ENCODE data around the gene NPIPB6. TPM values are rescaled to one million over a fixed set of nuclear protein-coding genes. Genes with fewer than 3 reads are reported as not detected.
"Not testable (repeated sequence)": the region's sequence is repeated elsewhere in the genome, so short reads cannot be mapped to it uniquely, and the experiment has no call there.

The NPIPB6 gene
- not detected for polyA plus RNA-seq (2013, experiment 1 of 2; ENCODE audit: insufficient read length)
- polyA plus RNA-seq (2013, experiment 2 of 2; ENCODE audit: insufficient read length), result 0.12 TPM

DNA sequence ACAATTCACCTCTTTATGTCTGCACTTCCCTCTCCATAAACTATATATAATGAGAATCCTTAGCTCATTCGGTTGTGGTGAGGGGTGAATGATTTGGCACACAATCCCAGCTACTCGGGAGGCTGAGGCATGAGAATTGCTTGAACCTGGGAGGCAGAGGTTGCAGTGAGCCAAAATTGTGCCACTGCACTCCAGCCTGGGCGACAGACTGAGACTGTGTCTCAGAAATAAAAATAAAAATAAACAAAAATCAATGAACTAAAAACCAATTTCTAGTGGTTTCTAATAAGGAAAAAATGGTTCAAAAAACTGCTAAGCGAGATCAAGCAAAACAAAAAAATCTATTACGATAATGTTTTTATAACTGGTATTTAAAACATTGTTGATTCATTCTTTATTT is at the start of gene NPIPB6:
TSS of gene NPIPB6 (minus strand) at position 101 of the 400 bp plus-strand sequence. CDS start 686 bp downstream, outside the sequence.
- not testable (repeated sequence) for DNase-seq

- not testable (repeated sequence) for DNase-seq
Observed at GRCh38 chr16:28403220-28404072, 40.1 kb upstream of the NPIPB6 start, which contains the start of gene EIF3CL. EIF3CL (minus strand) TSS chr16:28403841; CDS start chr16:28403618, 223 bp downstream.

DNA sequence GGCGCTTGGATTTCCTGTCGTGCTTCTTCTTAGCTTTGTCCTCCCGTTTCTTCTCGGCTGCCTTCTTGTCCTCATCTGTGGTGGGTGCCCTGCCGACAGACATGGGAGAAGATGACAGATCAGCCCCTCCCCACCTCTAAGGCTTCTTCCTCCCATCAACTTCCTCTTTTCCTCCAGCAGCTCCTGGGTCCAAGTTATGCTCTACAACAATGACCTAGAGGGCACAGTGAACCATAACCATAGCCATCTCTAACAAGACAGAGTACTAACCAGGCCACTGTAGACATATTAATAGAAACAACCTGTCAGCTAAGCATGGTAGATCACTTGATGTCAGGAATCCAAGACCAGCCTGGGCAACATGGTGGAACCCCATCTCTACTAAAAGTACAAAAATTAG is 28.7 kb upstream of the NPIPB6 start:
- not testable (repeated sequence) for DNase-seq

DNA sequence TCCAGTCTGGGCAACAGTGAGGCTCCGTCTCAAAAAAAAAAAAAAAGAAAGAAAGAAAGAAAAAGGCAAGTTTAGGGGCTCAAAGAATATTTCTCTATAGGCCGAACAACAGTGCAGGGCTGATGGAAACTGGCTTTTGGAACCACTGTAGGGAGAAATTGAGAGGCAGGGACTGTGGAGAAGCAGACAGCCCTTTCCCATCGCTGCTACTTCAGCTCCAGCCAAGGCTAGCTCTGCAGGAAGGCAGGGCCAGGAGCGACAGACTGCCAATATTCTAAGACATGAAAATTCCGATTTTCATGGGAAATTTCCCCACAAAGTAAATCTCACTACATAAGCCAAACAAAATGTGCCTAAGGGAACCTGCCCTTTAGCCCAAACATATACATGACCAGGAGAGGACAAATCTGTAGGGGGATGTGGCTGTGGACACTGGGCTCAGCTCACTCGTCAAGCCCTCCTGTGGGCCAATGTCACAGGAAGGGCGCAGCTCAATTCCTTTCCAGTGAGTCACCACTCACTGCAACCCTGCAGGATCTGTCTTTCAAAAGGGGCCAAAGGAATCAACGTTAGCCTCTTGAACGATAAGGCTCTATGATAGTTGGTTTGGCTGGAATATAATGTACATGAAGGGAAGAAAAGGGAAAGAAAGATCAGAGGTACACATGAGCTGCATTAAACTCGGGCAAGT is 19.0 kb upstream of the NPIPB6 start:
- DNase-seq, result not testable (repeated sequence)

GRCh38 chr16:28377822-28378221 is 14.5 kb upstream of the NPIPB6 start:
- DNase-seq, result not testable (repeated sequence)

DNA sequence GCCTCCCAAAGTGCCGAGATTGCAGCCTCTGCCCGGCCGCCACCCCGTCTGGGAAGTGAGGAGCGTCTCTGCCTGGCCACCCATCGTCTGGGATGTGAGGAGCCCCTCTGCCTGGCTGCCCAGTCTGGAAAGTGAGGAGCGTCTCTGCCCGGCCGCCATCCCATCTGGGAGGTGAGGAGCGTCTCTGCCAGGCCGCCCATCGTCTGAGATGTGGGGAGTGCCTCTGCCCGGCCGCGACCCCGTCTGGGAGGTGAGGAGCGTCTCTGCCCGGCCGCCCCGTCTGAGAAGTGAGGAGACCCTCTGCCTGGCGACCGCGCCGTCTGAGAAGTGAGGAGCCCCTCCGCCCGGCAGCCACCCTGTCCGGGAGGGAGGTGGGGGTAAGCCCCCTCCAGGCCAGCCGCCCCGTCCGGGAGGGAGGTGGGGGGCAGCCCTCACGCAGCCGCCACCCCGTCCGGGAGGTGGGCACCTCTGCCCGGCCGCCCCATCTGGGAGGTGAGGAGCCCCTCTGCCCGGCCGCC is 13.9 kb upstream of the NPIPB6 start:
- not testable (repeated sequence) for DNase-seq

GRCh38 chr16:28375115-28375514 is 11.8 kb upstream of the NPIPB6 start:
- not testable (repeated sequence) for DNase-seq

DNA sequence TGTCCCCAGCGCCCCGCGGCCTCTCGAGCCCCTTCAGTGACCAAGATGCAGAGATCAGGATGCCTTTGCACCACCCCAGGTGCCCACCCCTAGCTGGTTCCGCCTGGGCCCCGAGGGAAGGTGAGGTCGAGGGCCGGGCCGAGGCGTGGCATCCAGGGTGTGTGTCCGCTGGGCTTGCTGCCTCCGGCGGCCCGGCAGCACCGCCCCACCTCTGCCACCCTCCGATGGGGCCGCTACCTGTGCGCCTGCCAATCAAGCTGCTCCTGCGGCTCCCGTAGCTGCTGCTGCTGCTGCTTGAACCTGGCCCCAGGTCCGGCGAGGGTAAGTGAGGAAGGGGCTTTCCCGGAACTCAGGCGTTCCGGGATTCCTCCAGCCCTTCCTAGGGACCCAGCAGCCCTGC is 11.0 kb upstream of the NPIPB6 start:
- not testable (repeated sequence) for DNase-seq

DNA sequence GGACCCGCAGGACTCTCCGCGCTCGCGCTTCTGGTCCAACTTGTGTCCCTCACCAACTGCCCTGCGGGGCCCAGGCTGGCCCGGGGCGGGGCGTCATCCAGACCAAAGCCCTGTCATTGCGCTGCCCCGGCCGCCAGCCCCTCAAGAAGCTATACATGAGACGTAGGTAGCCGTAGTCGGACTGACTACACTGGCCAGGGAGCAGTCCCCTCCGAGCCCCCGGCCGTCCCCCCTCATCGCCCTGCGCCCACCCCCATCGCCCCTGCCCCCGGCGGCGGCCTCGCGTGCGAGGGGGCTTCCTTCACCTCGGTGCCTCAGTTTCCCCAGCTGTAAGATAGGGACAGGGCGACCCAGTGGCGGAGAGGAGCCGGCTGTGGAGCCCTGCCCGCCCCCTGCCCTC is 4.6 kb upstream of the NPIPB6 start:
- not testable (repeated sequence) for DNase-seq

DNA sequence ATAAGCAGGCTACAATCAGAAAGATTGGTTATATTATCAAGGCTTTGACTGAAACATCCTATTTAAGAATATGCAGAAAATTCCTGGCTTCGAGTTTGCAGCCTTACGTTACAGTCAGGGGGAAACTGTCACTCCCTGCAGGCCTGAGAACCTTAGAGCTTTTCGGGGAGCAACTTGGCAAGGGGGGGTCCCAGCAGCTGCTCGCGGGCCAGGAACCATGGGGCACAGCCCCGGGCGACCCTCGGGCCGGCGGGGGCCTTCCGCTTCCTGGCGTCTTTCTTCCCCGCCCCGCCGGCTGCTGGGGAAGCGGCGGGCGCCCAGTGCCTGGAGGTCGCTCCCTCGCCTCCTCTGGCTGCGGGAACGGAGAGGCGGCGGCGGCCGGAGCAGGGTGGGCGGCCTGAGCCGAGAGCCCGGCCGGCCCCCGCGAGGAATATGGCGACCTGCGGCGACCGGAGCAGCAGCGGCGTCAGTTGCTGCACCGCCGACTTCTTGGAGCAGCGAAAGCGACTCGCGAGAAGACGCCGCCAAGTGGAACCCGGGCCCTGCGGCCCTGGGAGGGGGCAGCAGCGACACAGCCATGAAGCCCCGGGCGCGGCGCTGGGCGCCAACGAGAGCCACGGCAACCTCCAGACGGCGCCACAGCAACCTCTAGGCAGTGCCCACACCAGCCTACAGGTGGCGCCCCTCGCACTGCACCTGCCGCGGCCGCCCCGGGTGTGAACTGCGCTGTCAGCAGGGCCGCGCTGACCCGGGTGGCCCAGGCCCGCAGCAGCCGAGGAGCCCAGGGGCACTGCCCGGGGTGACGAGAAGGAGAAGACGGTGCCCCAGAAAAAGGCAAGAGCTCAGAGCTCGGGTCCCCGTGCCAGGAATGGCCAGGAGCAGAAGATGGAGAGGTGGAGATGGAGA is 1.2 kb upstream of the NPIPB6 start:
- DNase-seq, result not testable (repeated sequence)

DNA sequence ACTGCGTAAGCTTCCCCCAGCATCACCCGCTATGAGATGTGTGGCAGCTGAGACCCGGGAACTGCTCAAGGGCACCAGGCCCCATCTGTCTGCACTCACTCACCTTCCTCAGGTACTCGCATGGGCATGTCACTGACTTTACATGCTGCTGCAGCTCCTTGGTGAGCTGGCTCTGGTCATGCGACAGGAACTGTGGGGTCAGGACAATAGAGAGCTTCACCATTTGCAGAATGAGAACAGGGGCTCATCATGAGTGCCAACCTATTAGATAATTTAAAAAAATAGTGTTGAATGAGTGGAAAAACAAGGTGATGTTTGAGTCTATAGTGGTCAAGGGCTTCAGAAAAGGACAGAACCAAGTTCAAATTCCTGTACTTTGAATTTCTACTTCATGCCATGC is 708 bp downstream of the NPIPB6 start:
- DNase-seq, result not testable (repeated sequence)

DNA sequence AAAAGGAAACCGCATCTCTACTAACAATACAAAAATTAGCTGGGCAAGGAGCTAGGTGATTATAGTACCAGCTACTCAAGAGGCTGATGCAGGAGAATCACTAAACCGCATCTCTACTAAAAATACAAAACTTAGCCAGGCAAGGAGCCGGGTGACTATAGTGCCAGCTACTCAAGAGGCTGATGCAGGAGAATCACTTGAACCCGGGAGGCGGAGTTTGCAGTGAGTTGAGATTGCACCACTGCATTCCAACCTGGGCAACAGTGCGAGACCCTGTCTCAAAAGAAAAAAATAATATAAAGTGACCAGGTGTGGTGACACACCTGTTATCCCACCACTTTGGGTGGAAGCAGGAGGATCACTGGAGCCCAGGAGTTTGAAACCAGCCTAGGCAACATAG is 25.1 kb downstream of the NPIPB6 start:
- not testable (repeated sequence) for DNase-seq

DNA sequence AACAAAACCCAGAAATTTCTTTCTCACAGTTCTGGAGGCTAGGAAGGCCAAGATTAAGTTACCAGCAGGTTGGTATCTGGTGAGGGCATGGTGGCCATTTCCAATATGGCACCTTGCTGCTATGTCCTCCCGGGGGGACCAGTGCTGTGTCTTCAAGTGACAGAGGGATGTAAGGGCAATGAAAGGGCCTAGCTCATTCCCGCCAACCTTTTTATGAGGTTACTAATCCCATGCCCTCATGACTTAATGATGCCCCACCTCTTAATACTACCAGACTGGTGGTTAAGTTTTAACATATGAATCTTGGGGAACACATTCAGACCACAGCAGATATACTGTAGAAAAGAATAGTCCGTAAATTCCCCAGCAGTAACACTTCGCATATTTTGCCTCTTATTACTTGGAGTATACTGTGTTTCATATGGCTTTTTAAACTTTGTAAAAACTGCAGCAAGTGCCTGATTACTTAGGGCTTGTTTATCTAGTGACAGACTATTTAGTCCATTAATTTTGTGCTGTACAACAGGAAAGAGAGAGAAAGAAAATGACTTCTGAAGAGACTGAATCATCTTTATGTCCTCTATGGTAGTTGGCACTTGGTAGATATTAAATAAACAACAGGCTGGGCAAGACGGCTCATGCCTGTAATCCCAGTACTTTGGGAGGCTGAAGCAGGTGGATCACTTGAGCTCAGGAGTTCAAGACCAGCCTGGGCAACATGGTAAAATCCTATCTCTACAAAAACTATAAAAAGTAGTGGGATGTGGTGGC is 26.2 kb downstream of the NPIPB6 start:
- not testable (repeated sequence) for DNase-seq

- DNase-seq, result not testable (repeated sequence)
Observed at GRCh38 chr16:28335678-28336077, 27.6 kb downstream of the NPIPB6 start.

- not testable (repeated sequence) for DNase-seq
Observed at GRCh38 chr16:28332632-28333031, 30.7 kb downstream of the NPIPB6 start.

- DNase-seq, result not testable (repeated sequence)
Observed at GRCh38 chr16:28330981-28331380, 32.3 kb downstream of the NPIPB6 start.

- DNase-seq, result not testable (repeated sequence)
Observed at GRCh38 chr16:28330232-28330631, 33.1 kb downstream of the NPIPB6 start.

- peak; percentile 29 for DNase-seq
Observed at GRCh38 chr16:28326881-28327610, 36.3 kb downstream of the NPIPB6 start.

DNA sequence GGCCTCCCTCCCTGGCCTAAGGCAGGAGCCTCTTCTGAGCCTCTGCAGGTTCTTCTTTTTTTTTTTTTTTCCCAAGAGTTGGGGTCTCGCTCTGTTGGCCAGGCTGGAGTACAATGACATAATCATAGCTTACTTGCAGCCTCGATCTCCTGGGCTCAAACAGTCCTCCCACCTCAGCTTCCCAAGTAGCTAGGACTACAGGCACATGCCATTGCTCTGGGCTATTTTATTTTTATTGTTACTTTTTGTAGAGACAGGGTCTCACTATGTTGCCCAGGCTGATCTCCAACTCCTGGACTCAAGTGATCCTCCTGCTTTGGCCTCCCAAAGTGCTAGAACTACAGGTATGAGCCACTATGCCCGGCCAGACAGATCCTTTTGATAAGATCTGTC is 38.4 kb downstream of the NPIPB6 start:
- DNase-seq, result no peak

DNA sequence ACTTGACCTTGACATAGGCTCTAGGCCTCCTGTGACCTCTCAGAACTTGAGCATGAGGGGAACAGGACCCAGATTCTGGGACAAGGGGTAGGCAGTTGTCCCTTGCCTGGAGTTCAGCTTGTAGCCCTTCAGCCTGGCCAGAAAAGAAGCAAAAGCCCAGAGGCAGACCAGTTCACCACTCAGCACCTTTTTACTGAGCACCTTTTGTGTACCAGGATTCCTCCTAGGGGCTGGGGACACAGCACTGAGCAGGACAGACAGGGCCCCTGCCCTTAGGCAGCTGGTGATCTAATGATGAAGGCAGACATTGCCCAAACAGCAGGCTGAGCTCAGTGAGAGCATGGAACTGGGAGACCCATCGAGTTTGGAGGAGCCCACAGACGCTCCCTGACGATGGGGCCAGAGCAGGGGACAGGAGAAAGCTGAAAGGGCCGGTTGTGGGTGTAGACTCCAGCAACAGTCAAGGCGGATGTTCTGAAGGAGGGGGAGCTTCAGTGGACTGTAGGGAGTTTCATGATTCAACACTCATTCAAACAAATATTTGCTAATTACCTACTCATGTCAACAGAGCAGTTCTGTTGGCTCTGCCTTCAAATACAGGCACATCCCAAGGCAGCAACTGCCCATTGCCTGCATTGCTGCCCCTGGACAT is 38.9 kb downstream of the NPIPB6 start:
- no peak for DNase-seq

Measured in fibroblast of skin of abdomen (primary cell).